GM19463 (cell line): Measurements from ENCODE around the gene ALDH3A1.

Source experiments
- ATAC-seq: cut with Tn5 transposase; IDR thresholded peaks from one replicate; pipeline ENCODE4 v1.9.1; 2021; ENCODE audit warnings: mild to moderate bottlenecking, moderate library complexity; ENCODE audit not compliant: unreplicated experiment

ALDH3A1 gene

DNA sequence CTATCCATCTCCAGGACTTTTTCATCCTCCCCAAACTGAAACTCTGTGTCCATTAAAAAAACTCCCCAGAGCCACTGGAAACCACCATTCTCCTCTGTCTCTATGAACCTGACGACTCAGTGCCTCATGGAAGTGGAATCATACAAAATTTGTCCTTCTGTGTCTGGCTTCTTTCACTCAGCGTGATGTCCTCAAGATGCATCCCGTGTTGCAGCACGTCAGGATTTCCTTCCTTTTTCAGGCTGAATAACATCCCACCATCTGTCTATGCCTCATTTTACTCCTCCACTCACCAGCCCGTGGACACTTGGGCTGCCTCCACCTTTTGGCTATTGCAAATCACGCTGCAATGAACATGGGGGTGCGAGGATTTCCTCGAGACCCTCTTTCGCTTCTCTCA, 12.6 kb upstream of the ALDH3A1 start:
- ATAC-seq = no peak

DNA sequence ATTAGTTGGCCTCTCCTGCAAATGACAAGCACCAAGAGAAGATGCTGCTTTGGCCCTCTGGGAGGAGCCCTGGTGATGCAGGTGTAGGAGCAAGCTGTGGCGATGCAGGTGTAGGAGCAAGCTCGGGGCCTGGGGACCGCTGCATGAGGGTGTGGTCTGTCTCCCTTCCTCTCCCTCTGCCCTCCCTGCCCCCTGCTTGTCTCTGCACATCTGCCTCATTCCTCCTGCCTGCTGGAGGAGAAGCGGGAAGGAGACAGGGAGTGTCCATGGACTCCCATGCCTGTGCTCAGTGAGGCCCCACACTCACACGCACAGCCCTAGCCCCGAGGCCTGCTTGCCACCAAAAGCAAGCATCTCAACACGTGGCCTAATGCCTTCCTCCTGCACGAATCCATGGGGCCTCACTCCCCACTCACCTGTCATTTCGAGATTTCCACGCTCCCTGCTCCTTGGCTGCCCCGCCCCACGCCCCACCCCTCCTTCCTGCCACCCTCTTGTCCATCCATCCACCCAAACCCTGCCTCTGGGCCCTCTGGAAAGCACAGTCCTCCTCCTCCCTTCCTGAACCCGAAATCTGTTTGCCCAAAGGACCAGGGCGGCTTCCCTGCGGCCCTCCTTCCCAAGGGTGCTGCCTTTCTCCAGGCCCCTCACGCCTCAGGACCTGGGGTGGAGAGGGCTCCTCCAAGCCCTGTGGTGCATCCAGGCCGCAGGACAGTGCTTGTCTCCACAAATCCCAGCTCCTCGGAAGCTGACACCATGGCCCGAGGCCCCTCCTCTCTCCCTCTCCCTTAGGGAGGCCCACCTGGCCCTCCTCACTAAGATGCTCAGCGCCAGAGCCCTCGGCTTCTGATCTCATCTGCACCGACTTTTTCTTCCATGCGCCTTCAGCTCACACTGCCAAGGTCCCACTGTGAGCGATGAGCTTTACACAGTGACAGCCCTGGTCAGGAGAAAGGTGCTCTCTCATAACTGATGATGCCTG, 11.8 kb upstream of the ALDH3A1 start:
- ATAC-seq = no peak

DNA sequence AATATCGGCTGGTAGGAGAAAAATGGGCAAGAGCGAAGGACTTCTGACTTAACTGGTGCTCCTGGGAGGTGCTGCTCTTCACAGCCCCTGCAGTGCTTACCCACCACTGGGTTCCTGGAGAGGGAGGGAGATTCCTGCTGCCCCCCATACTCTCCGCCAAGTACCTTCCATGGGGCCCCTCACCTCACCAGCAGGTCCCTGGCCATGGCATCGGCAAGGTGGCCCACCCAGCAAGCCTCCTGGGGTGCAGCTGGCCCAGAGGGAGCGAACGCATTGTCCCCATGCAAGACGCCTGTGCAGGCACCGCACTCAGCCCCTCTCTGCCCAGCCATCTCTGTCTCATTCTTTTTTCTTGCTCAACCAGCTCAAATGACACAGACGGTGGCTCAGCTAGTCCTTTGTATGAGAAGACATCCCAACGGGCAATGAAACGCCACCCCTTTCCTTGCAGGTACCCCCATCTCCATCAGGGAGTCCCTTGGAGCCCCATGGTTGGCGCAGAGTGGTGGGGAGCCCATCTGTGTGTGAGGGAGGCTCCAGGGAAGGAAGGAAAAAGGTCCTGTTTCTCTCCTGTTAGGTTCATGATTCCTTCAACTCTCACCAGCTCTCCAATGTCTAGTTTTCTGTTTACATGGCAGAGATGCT, 9.6 kb upstream of the ALDH3A1 start:
- ATAC-seq = no peak

DNA sequence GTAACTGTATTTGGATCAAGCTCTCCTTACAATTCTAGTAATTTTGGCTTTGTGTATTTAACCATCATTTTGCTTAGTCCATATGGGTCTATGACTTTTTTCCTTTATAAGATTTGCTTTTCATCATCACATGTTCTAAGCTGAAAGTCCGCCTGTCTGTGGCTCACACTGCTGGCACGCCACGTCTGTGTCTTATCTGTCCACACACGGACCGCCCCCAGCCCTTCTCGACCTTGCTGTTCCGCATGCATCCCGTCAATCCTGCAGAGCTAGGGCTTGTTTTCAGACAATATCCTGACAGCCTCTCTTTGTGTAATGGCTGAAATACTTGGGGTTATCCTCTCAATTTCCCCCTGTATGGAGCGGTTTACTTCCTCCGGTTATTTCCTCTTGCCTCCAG, 8.4 kb upstream of the ALDH3A1 start:
- ATAC-seq = no peak

DNA sequence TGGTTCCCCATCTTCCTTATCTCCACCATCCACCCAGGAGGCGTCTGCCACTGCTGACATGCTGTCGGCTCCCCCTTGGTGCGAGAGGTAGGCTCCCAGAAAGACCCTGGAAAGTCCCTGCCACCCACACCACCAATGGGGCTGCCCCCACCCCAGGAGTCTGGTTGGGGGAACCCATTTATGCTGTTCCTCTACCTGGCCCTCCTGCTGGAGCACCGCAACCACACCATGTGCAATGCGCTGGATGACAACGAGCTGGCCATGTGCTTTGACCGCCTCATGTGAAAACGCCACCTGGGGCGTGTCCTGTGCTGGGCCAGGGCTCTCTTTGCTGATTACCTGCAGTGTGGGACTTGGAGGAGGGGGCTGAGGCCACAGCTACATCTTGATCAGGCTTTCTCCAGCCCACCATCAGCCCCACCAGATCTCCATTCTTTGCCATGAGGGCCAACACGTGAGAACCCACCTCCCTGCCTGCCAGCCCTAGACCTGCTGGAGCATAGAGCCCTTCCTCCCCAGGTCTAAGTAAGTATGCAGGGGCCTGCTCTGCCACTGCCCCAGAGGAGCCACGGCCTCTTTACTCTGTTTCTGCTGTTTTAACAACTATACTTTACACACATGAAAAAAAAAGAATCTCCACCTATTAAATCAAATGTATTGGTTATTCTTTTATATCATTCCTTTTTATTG, 7.9 kb upstream of the ALDH3A1 start:
- ATAC-seq = peak; percentile 43

DNA sequence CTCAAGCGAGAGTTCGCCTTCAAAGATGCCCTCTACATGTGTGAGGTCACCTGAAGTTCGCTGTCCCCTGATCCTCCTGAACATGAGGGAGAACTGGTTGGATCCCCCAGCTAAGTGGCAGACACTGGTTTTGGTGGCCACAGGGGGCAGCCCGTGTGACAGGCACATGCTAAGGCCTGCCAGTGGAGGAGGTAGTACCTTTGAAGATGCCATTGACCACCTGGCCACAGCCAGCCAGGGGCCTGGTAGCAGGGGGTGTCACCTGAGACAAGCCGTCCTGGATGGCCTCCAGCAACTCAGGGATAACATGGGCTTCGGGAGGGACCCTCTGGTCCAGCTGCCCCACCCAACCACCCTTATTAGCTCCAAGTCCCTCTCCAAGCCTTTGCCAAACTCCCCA, 7.3 kb upstream of the ALDH3A1 start:
- no peak for ATAC-seq

DNA sequence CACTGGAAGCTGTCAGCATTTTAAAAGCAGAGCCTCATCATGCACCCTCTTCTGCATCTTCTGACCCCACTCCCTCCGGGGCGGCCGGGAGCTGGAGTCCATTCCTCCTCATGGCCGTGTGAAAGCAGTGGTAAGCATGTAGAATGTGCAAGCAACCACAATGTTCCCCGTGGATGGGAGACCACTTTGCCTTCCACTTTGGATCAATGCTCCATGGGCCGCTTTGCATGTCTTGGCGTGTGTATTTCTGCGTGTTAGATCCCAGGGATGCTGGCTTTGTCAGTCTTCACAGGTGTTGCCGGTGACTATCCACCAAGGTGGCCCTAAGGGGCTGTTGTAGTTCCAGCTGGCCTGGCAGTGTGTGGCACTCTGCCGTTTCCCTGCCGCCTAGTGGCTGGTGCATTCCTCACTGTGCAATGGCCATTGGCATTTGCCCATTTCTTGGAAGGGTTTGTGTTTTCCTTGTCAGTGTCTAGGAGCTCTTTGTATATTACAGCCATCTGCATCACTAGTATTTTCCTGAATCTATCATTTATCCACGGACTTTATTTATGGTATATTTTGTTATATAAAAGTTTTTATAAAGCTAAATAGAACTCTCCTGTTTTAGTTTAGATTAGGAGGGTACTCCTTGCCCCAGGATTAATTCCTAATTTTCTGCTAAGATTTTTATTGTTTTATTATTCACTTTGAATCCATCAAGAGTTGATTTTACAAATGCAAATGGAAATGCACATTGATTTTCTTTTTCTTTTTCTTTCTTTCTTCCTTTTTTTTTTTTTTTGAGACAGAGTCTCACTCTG, 5.8 kb upstream of the ALDH3A1 start:
- no peak for ATAC-seq

DNA sequence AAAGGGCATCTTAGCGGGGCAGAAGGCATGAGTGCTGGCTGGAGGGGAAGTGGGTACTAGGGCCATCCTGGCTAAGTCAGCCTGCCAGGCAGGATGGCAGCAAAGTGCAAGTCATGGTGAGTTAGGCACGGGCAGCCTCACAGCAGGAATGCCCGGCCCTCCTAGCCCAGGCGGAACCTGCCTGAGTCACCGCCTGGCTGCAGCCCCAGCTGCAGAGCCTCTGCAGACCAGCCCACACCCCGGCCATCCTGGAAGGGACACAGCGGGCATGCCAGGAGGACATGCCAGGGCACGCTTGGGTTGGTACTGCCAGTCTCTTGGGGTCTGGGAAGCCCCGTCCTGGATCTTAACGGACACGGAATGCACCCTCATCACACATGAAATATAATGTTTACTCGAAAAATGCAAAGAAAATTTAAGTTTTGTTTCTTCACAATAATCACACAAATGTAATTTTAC, 5.0 kb upstream of the ALDH3A1 start:
- ATAC-seq = no peak

DNA sequence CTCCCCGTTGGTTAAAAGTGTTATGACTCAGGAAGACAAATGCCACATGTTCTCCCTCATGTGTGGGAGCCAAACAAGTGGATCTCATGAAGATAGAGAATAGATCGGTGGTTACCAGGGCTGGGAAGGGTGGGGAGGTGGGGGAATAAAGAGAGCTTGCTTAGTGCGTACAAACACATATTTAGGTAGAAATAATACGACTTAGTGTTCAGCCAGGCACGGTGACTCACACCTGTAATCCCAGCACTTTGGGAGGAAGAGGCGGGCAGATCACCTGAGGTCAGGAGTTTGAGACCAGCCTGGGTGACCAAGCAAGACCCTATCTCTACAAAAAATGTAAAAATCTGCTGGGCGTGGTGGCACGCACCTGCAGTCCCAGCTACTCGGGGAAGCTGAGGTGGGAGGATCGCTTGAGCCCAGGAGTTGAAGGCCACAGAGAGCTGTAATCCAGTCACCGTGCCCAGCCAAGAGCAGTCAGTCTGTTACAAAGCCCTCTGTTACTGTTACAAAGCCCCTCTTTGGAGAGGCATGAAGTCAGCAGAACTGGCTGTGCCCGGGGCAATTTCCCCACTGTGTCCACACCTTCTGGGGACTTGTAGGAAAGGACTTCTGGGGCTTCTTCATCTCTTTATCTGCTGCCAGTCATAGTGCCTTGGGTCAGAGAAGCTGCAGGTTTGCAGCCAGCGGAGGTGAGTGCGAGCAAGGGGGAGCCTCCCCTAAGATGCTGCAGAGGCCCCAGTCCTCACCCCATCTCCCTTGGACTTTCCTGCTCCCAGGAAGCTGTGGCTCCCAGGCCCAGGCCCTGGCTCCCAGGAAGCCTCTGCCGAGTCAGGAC, 4.3 kb upstream of the ALDH3A1 start:
- ATAC-seq = no peak

DNA sequence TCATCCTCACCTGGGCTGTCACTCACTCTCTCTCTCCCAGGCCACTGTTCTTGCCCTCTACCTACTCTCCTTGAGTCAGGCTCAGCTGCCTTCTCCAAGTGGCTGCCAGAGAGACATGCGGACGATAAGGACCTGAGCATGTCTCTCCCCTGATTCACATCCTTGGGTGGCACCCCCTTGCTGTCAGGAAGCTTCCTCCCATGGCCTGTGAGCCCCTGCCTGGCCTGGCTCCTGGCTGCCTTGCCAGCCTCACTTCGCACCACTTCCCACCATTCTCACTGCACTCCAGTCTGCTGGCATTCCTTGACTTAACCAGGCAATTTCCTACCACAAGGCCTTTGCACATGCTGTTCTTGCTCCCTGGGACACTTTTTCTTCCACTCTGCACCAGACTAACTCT, 2.7 kb upstream of the ALDH3A1 start:
- no peak for ATAC-seq

DNA sequence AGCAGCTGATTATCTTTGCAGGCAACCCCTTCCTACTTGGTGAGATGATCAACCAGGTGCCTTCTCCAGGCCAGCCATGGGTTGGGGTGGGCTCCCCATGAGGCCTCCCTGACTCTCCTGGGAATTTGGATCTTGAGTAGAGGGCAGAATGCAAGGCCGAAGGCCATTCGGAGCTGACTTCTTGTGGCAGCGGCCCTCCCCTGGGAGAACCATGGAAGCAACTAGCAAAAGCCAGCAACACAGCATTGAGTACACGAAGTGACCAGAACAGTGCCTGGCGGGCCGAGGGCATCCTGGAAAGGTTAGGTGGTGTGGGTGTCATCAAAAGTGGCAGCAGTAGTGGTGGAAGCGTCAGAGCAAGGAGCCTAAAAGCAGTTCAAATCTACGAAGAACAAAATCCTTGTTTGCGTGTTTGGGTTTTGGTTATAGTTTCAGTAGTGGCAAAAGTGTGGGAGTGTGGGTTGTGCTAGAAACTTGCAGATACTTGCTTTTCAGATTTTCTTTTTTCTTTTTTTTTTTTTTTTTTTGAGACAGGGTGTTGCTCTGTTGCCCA, 2.0 kb upstream of the ALDH3A1 start:
- ATAC-seq = no peak

DNA sequence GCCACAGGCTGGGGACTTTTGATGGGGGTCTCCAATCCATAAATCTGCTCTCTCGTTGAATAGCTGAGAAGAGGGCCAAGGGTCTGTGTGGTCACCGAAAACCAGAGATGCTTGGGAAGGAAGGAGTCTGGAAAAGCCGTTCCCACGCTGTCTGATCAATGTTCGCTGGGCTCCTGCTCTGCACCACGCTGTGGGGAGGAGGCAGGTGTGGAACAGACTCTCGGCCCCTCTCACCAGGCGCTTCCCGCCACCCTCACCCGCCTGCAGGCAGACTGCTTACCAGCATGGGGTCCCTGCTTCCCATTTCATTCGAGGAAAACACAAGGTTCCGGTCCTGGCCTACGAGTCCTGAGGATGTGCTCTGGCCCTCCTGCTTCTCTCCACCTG, 702 bp upstream of the ALDH3A1 start:
- no peak for ATAC-seq

DNA sequence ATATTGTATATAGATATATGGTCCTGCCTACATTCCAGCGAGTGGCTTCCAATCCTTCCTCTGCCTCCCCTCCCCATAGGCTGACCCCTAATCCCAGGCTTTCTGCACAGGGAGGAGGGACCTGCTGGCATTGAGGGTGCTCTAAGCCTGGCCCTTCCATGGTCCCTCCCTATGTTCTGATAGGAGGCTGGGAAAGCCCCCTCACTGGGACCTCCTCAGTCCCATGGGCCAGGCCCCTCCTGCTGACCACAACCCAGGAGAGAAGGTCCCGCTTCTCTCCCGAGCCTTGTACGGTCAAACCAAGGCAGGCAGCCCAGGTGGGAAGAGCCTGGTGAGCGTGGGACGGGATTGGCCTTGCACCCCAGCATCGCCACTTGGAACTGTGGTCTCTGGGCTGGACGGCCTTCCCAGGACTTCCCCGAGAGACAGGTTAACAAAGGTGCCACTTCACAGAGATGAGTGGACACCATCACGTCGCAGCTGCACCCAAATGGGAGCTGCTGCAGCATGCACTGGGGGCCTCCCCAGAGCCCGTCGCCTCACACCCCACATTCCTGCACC, 859 bp downstream of the ALDH3A1 start:
- no peak for ATAC-seq

DNA sequence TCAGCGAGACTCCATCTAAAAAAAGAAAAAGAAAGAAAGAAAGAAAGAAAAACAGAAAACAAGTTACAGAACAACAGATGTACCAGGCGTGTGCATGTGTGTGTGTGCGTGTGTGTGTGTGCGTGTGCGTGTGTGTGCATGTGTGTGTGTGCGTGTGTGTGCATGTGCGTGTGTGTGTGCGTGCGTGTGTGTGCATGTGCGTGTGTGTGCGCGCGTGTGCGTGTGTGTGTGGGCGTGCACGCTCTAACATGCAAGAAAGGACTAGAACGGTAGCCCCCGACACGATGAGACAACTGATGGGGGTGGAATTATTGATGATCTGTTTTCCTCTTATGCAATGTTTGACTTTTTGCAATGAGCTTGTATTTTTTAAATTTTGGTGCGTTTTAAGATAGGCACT, 1.6 kb downstream of the ALDH3A1 start:
- ATAC-seq = no peak

DNA sequence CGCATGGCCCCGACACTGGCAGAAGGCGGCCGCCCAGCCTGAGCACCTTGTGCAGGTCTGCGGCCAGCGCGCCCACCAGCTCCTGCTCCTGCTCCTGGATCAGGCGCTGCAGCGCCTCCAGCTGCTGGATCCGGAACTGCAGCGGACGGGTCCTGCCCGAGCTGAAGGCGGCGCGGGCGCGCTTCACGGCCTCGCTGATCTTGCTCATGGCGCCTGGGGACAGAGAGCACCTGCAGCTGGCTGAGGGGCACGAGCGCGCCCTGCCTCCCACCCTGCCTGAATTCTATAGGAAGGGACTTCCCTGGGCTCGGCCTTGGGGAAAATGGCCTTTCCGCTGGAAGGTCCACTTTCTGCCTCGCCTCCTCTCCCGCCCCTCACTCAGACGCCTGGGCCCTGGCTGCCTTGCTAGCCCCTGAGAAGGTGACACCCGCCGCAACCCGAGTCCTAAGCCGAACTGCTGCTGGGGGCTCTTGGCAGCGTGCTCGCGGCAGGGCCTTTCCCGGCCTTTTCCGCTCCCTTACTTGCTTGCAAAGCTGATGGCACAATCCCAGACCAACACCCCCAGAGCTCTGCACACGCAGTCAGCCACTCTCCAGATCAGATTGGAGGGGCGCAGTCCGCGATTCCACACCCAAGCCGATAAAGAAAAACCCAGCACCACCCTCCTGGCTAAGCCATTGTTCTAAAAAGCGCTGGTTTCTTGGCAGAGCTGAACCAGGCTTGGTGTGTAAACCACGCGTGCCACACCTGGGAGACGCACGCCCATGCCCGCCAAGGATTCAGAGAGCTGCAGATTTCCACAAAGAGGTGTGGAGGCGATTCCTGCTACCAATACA, 3.0 kb downstream of the ALDH3A1 start:
- no peak for ATAC-seq

DNA sequence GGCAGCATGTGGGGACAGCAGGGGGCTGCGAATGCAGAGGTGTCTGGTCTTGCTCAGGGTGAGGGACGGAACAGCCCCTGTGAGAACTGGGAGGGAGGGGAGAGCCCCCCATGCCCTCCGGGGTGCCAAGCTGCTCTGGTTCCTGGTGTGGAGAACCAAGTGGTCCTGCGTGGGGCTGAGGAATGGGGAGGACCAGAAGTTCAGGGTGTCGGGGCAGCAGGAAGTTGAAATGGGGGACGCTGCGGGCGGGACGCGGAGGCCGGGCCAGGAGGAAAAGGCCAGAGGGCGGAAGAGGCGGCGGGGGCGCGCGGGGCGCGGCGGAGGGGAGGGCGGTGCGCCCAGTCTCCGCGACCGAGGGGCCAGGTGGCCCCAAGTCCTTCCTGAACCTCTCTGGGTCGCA, 3.6 kb downstream of the ALDH3A1 start:
- no peak for ATAC-seq

DNA sequence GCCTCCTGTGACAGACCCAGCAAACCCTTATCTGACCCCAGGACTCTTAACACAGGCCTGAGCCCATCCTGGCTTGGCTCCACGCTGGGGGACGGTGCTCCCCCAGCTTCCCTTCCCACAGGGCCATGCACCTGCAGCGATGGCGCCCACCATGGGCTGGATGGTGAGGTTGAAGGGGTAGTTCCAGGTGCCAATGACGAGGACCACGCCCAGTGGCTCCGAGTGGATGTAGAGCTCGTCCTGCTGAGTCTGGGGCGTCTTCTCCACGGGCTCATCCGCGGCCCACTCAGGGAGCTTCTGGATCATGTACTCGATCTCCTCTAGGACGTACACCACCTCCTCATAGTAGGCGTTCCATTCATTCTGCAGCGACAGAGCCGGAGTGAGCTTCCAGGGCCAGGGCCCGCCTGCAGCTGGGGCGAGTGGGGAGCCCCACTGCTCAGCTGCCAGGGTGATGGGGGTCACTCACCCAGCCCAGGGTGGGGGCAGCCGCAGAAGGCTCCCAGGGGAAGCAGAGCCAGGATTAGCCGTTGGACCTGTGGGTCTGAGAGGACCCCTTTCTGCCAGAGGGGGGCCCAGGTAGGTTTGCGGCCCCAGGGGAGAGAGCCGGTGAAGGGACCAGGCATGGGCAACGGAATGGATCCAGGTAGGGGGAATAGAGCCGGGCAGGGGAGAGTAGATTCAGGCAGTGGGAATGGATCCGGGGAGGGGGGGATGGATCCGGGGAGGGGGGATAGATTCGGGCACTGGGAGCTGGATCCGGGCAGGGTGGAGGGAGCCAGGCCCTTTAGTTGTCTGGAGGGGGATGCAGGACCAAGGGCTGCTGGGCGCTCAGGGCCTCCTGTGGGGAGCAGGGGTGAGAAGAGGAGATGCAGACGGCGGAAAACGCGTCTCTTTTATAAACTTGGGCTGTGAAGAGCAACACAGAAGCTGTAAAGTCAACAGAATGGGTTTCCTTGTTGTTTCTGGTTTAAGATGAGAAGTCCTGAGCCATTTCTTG, 4.7 kb downstream of the ALDH3A1 start:
- no peak for ATAC-seq
